ENCODE measurements around the gene GTF3C2. TPM values are rescaled to one million over a fixed set of nuclear protein-coding genes. Genes with fewer than 3 reads are reported as not detected.
"Not testable (repeated sequence)": the region's sequence is repeated elsewhere in the genome, so short reads cannot be mapped to it uniquely, and the experiment has no call there.

GTF3C2 gene
- polyA plus RNA-seq, 4 donors, result 27.4 to 56.1 (median 35.7) TPM

DNA sequence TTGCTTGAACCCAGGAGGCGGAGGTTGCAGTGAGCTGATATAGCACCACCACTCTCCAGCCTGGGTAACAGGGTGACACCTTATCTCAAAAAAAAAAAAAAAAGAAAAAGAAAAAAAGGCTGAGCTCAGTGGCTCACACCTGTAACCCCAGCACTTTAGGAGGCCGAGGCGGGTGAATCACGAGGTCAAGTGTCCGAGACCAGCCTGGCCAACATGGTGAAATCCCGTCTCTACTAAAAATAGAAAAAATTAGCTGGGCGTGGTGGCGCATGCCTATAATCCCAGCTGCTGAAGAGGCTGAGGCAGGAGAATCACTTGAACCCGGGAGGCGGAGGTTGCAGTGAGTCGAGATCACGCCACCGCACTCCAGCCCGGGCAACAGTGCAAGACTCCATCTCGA, 36.7 kb downstream of the GTF3C2 start:
- Histone ChIP-seq H3K36me3 (ENCODE audit: control insufficient read depth in 3 of 3, insufficient read depth in 2 of 3, low read depth in 1 of 3, low read length in 3 of 3) (peaks cover 0 to 27% (median 0%) of the 10 kb centered on the region in 3 donors), H3K4me1 (ENCODE audit: control insufficient read depth in 3 of 3, insufficient read depth in 2 of 3, low read depth in 1 of 3, low read length in 2 of 3) (peaks cover 3 to 22% (median 12%) of the 10 kb centered on the region in 3 donors)
- not testable (repeated sequence) for H3K4me3 ChIP-seq (ENCODE audit: low read depth in 1 of 3, low read length in 3 of 3); FAIRE-seq; H3K27me3 ChIP-seq (ENCODE audit: control insufficient read depth in 3 of 3, insufficient read depth in 3 of 3, low read length in 3 of 3); DNase-seq; H3K27ac ChIP-seq (ENCODE audit: low read depth in 1 of 3, low read length in 2 of 3); H3K9me3 ChIP-seq (ENCODE audit: control insufficient read depth in 2 of 2, insufficient read depth in 1 of 2, low read depth in 1 of 2, low read length in 1 of 2)
- WGBS, 3 donors, result 94 to 96% (median 96%) methylated on average over 15 of the region's 15 CpGs

DNA sequence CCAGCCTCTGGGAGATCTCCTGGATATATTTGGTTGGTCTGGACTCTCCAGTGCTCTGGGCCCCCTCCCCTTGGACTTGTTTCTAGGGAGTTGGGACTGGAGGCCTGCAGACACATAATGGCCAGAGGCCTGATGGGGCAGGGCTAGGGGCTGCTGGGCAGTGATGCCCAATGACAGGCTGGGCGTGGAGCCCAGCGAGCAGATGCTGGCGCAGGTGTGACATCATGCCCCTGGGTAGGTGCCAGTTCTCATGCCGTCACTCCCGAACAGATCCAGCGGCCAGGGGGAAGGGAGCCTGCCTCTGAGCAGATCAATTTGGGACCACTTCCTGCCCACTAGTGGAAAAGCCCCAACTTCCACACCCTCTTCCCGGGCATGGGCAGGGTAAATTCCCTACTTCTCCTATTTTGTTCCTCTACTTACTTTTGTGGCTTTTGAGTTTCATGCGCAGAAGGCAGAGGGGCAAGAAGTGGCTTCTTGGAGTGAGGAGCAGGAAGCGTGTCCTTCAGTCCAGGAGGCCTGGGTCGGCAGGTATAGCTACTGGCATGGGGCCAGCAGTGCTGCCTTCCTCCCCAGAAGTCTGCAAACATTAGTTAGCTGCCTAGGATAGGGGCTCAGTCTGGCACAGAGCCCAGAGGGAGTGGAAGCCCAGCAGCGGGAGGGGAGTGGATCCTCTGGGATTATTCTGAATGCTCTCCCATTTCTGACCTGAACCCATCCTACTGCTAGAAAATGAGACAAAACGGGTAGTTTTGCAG, 39.7 kb downstream of the GTF3C2 start:
- DNase-seq, result no peak
- Histone ChIP-seq H3K4me3 (ENCODE audit: low read depth in 1 of 3, low read length in 3 of 3) (no peak overlapping the region), H3K9me3 (ENCODE audit: control insufficient read depth in 2 of 2, insufficient read depth in 1 of 2, low read depth in 1 of 2, low read length in 1 of 2) (no peaks in the 10 kb centered on the region), H3K4me1 (ENCODE audit: control insufficient read depth in 3 of 3, insufficient read depth in 2 of 3, low read depth in 1 of 3, low read length in 2 of 3) (peaks cover 0 to 16% (median 3%) of the 10 kb centered on the region in 3 donors), H3K27me3 (ENCODE audit: control insufficient read depth in 3 of 3, insufficient read depth in 3 of 3, low read length in 3 of 3) (no peaks in the 10 kb centered on the region), H3K36me3 (ENCODE audit: control insufficient read depth in 3 of 3, insufficient read depth in 2 of 3, low read depth in 1 of 3, low read length in 3 of 3) (peaks cover 0 to 36% (median 0%) of the 10 kb centered on the region in 3 donors), H3K27ac (ENCODE audit: low read depth in 1 of 3, low read length in 2 of 3) (no peak overlapping the region)
- FAIRE-seq, result no peak
- 69 to 79% (median 78%) methylated on average over 12 of the region's 12 CpGs for WGBS, 3 donors

DNA sequence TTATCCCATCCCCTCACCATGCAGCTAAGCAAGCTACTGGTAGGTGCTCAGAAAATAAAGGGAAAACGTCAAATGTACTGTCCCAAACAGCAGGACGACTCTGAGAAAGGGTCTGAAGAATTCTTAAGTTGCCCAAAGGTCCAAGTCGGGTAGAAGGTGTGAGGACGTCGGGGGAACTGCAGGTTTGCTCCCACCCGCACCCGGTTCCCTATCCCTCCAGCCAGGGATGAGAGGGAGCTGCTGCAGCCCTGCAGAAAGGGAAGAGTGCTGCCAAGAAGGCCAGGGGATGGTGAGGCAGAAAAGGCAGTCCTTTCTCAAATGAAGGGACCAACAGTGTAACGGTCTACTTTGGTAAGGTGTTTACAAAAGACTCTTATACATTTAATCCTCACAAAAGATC, 41.4 kb downstream of the GTF3C2 start:
- DNase-seq (no peak), FAIRE-seq (no peak)
- Histone ChIP-seq H3K4me3 (ENCODE audit: low read depth in 1 of 3, low read length in 3 of 3) (no peak overlapping the region), H3K27ac (ENCODE audit: low read depth in 1 of 3, low read length in 2 of 3) (no peak overlapping the region), H3K9me3 (ENCODE audit: control insufficient read depth in 2 of 2, insufficient read depth in 1 of 2, low read depth in 1 of 2, low read length in 1 of 2) (no peaks in the 10 kb centered on the region), H3K27me3 (ENCODE audit: control insufficient read depth in 3 of 3, insufficient read depth in 3 of 3, low read length in 3 of 3) (no peaks in the 10 kb centered on the region), H3K36me3 (ENCODE audit: control insufficient read depth in 3 of 3, insufficient read depth in 2 of 3, low read depth in 1 of 3, low read length in 3 of 3) (peaks cover 0 to 43% (median 2%) of the 10 kb centered on the region in 3 donors), H3K4me1 (ENCODE audit: control insufficient read depth in 3 of 3, insufficient read depth in 2 of 3, low read depth in 1 of 3, low read length in 2 of 3) (peaks cover 0 to 4% (median 0%) of the 10 kb centered on the region in 3 donors)
- 81 to 89% (median 85%) methylated on average over 8 of the region's 8 CpGs for WGBS, 3 donors

DNA sequence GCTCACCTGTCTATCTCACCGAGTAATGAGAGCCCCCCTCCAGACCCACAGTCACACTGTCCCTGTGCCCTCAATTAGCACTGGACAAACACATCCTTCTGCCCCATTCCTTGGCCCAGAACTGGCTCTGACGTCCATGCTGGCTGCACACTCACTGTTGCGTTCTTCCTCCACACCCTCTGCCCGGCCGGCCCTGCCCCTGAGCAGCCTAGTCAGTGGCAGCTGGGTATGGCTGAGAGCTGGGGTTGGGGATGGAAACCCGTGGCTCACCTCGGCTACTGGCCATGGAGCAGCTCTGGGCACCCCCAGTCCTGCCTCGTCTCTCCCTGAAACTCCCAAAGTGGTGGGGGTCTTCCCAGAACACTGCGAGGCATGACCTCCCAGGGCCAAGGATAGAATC, 41.9 kb downstream of the GTF3C2 start:
- DNase-seq (no peak), FAIRE-seq (no peak)
- Histone ChIP-seq H3K9me3 (ENCODE audit: control insufficient read depth in 2 of 2, insufficient read depth in 1 of 2, low read depth in 1 of 2, low read length in 1 of 2) (no peaks in the 10 kb centered on the region), H3K4me3 (ENCODE audit: low read depth in 1 of 3, low read length in 3 of 3) (no peak overlapping the region), H3K4me1 (ENCODE audit: control insufficient read depth in 3 of 3, insufficient read depth in 2 of 3, low read depth in 1 of 3, low read length in 2 of 3) (peaks cover 0 to 4% (median 0%) of the 10 kb centered on the region in 3 donors), H3K27ac (ENCODE audit: low read depth in 1 of 3, low read length in 2 of 3) (no peak overlapping the region), H3K36me3 (ENCODE audit: control insufficient read depth in 3 of 3, insufficient read depth in 2 of 3, low read depth in 1 of 3, low read length in 3 of 3) (peaks cover 0 to 45% (median 2%) of the 10 kb centered on the region in 3 donors), H3K27me3 (ENCODE audit: control insufficient read depth in 3 of 3, insufficient read depth in 3 of 3, low read length in 3 of 3) (no peaks in the 10 kb centered on the region)
- 89 to 90% (median 90%) methylated on average over 9 of the region's 9 CpGs for whole genome bisulfite sequencing, 3 donors

DNA sequence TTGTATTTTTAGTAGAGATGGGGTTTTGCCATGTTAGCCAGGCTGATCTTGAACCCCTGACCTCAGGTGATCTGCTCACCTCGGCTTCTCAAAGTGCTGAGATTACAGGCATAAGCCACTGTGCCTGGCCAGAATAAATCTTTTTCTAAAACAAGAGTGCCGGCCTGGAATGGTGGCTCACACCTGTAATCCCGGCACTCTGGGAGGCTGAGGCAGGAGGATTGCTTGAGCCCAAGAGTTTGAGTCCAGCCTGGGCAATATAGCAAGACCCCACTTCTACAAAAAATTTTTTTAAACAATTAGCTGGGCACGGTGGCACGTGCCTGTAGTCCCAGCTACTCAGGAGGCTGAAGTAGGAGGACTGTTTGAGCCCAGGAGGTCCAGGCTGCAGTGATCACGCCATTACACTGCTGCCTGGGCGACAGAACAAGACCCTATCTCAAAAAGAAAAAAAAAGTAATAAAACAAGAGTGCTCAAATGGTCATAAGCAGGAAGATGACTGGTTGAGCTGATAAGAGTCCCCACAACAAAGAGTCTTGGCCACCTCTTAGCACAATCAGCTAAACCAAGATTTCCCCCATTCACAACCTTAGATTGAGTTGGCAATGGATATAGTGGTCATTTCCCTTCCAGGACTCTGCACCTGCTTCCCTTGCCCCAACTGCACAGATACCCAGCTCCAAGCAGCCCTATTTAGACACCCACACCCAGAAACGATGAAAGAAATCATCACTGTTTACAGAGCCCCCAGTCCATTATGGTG, 42.5 kb downstream of the GTF3C2 start:
- no peak for FAIRE-seq
- 85 to 92% (median 91%) methylated on average over 8 of the region's 8 CpGs for WGBS, 3 donors
- peaks cover 0 to 47% (median 2%) of the 10 kb centered on the region in 3 donors for H3K36me3 ChIP-seq (ENCODE audit: control insufficient read depth in 3 of 3, insufficient read depth in 2 of 3, low read depth in 1 of 3, low read length in 3 of 3)

DNA sequence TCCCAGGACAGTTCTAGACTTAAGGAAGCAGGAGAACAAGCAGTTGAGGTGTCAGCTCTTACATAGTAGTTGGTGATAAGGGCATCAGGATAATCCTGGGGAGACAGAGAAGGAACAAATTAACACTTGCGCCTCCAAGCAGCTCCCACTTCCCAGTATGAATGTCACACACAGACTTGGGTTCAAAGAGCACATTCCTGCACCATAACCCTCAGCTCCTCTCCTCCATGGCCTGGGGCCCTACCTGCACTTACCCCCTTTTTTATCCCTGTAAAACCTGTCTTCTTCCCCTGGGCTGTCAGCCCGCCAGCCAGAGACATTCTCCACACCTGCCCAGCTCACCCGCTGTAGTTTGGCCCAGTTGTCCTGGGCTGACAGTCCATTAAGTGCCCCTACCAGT, 44.4 kb downstream of the GTF3C2 start:
- Histone ChIP-seq H3K27ac (ENCODE audit: low read depth in 1 of 3, low read length in 2 of 3) (no peak overlapping the region), H3K36me3 (ENCODE audit: control insufficient read depth in 3 of 3, insufficient read depth in 2 of 3, low read depth in 1 of 3, low read length in 3 of 3) (peaks cover 0 to 50% (median 2%) of the 10 kb centered on the region in 3 donors), H3K4me1 (ENCODE audit: control insufficient read depth in 3 of 3, insufficient read depth in 2 of 3, low read depth in 1 of 3, low read length in 2 of 3) (peaks cover 0 to 4% (median 0%) of the 10 kb centered on the region in 3 donors), H3K4me3 (ENCODE audit: low read depth in 1 of 3, low read length in 3 of 3) (no peak overlapping the region), H3K27me3 (ENCODE audit: control insufficient read depth in 3 of 3, insufficient read depth in 3 of 3, low read length in 3 of 3) (peaks cover 6 to 14% (median 8%) of the 10 kb centered on the region in 3 donors), H3K9me3 (ENCODE audit: control insufficient read depth in 2 of 2, insufficient read depth in 1 of 2, low read depth in 1 of 2, low read length in 1 of 2) (no peaks in the 10 kb centered on the region)
- 96 to 98% (median 96%) methylated on average over 3 of the region's 3 CpGs for WGBS, 3 donors
- FAIRE-seq (no peak), DNase-seq (no peak)

More for the DNA sequence above, 42.5 kb downstream of the GTF3C2 start:
- no peaks in the 10 kb centered on the region for H3K9me3 ChIP-seq (ENCODE audit: control insufficient read depth in 2 of 2, insufficient read depth in 1 of 2, low read depth in 1 of 2, low read length in 1 of 2)
- no peak for DNase-seq
- peaks cover 0 to 4% (median 0%) of the 10 kb centered on the region in 3 donors for H3K4me1 ChIP-seq (ENCODE audit: control insufficient read depth in 3 of 3, insufficient read depth in 2 of 3, low read depth in 1 of 3, low read length in 2 of 3)
- no peak overlapping the region for H3K4me3 ChIP-seq (ENCODE audit: low read depth in 1 of 3, low read length in 3 of 3)
- H3K27me3 ChIP-seq (ENCODE audit: control insufficient read depth in 3 of 3, insufficient read depth in 3 of 3, low read length in 3 of 3), result no peaks in the 10 kb centered on the region
- no peak overlapping the region for H3K27ac ChIP-seq (ENCODE audit: low read depth in 1 of 3, low read length in 2 of 3)

DNA sequence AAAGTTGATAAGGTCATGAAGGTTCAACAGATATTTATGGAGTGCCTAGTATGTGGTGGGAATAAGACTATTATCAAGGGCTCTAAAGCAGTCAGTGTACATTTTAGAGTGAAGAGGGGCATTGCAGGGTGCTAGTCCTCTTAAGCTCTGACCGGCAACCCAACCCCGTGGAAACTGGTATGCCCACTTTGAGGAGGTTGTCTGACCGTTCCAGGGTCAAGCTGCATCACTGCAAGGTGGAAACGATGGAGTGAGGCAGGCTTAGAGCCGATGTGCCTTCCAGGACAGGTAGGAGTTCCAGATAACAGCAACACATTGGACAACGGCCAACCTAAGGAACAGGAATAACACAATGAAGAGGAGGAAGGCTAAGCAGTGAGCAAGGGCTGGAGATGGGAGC, 46.9 kb downstream of the GTF3C2 start:
- peaks cover 0 to 14% (median 2%) of the 10 kb centered on the region in 3 donors for H3K4me1 ChIP-seq (ENCODE audit: control insufficient read depth in 3 of 3, insufficient read depth in 2 of 3, low read depth in 1 of 3, low read length in 2 of 3)
- no peak overlapping the region for H3K4me3 ChIP-seq (ENCODE audit: low read depth in 1 of 3, low read length in 3 of 3)
- peaks cover 6 to 39% (median 14%) of the 10 kb centered on the region in 3 donors for H3K27me3 ChIP-seq (ENCODE audit: control insufficient read depth in 3 of 3, insufficient read depth in 3 of 3, low read length in 3 of 3)
- peaks cover 0 to 31% (median 2%) of the 10 kb centered on the region in 3 donors for H3K36me3 ChIP-seq (ENCODE audit: control insufficient read depth in 3 of 3, insufficient read depth in 2 of 3, low read depth in 1 of 3, low read length in 3 of 3)
- no peak overlapping the region for H3K27ac ChIP-seq (ENCODE audit: low read depth in 1 of 3, low read length in 2 of 3)
- WGBS, 3 donors, result 66 to 89% (median 74%) methylated on average over 6 of the region's 6 CpGs
- FAIRE-seq, result no peak
- no peaks in the 10 kb centered on the region for H3K9me3 ChIP-seq (ENCODE audit: control insufficient read depth in 2 of 2, insufficient read depth in 1 of 2, low read depth in 1 of 2, low read length in 1 of 2)
- no peak for DNase-seq

DNA sequence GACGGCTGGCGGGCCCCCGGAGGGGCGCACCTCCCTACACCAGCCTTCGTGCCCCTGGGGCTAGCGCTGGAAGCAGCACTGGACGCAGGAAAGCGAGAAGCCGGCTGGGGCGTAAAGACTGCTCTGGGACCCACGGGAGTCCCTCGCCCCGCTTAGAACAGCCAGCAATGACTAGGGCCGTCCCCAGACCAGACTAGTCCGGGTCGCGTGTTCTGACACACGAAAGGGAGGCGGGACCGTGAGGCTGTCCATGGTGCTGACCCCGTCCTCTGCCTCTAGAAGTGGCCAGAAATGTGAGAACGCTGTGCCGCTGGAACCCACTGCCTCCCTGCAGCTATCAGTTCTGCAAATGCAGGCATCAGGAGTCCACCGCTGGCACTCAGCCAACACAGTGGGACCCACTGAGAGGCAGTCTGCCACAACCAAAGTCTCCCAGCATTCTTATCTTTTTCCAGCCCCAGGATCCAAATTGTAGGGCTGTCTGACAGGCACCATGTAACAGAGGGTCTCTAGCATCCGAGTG, 48.1 kb downstream of the GTF3C2 start, which contains the start of gene UCN:
Gene UCN, minus strand, starts transcription at position 87 of the 523 bp plus-strand sequence. CDS start 550 bp downstream, outside the sequence.
- H3K27ac ChIP-seq (ENCODE audit: low read depth in 1 of 3, low read length in 2 of 3), result no peak within 1 kb of the TSS
- H3K27me3 ChIP-seq (ENCODE audit: control insufficient read depth in 3 of 3, insufficient read depth in 3 of 3, low read length in 3 of 3), result peaks cover 6 to 40% (median 14%) of the 10 kb centered on the region in 3 donors
- DNase-seq (peak in 1 of 2 donors; percentile 63), FAIRE-seq (no peak)
- H3K4me3 ChIP-seq (ENCODE audit: low read depth in 1 of 3, low read length in 3 of 3), result peak within 1 kb of the TSS in 2 of 3 donors; percentile 2 to 8
- H3K9me3 ChIP-seq (ENCODE audit: control insufficient read depth in 2 of 2, insufficient read depth in 1 of 2, low read depth in 1 of 2, low read length in 1 of 2), result no peaks in the 10 kb centered on the region
- H3K36me3 ChIP-seq (ENCODE audit: control insufficient read depth in 3 of 3, insufficient read depth in 2 of 3, low read depth in 1 of 3, low read length in 3 of 3), result peaks cover 0 to 29% (median 2%) of the 10 kb centered on the region in 3 donors
- H3K4me1 ChIP-seq (ENCODE audit: control insufficient read depth in 3 of 3, insufficient read depth in 2 of 3, low read depth in 1 of 3, low read length in 2 of 3), result peaks cover 0 to 14% (median 2%) of the 10 kb centered on the region in 3 donors
- WGBS, 3 donors, result 44 to 57% (median 49%) methylated on average over 25 of the region's 25 CpGs

Measured in small intestine (tissue), 7 donors.